DOHH2 (cell line): ENCODE data around the gene OR51B5.

Experiments used
- H3F3A ChIP-seq: fragments of 200-600 bp; sonication (generic), shearing (Covaris generic); 2 replicates; pipeline ENCODE4 v1.6.0; 2016; ENCODE audit warnings: antibody characterized with exemption, mild to moderate bottlenecking; ENCODE audit not compliant: control insufficient read depth, insufficient read depth
- H3K27ac ChIP-seq: fragments of 200-600 bp; sonication (generic); 2 replicates; pipeline ENCODE4 v1.5.1; 2014; ENCODE audit warnings: low read depth, mild to moderate bottlenecking, low read length, moderate library complexity
- H3K27me3 ChIP-seq: fragments of 200-600 bp; sonication (generic); 2 replicates; pipeline ENCODE4 v1.6.1; 2014; ENCODE audit warnings: mild to moderate bottlenecking, low read length, mixed read lengths; ENCODE audit not compliant: control insufficient read depth
- H3K36me3 ChIP-seq: fragments of 200-600 bp; sonication (generic); 2 replicates; pipeline ENCODE4 v1.6.1; 2014; ENCODE audit warnings: mild to moderate bottlenecking, low read length, moderate library complexity, mixed read lengths; ENCODE audit not compliant: control insufficient read depth
- H3K4me1 ChIP-seq: fragments of 200-600 bp; sonication (generic); 2 replicates; pipeline ENCODE4 v1.6.1; 2014; ENCODE audit warnings: mild to moderate bottlenecking, low read length, mixed read lengths; ENCODE audit not compliant: control insufficient read depth
- H3K4me2 ChIP-seq: fragments of 200-600 bp; sonication (generic); 2 replicates; pipeline ENCODE4 v1.6.0; 2014; ENCODE audit warnings: mild to moderate bottlenecking, low read length, moderate library complexity
- H3K4me3 ChIP-seq: fragments of 200-600 bp; sonication (generic); 2 replicates; pipeline ENCODE4 v1.5.1; 2014; ENCODE audit warnings: mild to moderate bottlenecking, low read length, mixed read lengths
- H3K79me2 ChIP-seq: fragments of 200-600 bp; sonication (generic); 2 replicates; pipeline ENCODE4 v1.6.1; 2014; ENCODE audit warnings: mild to moderate bottlenecking, low read length, mixed read lengths; ENCODE audit not compliant: control insufficient read depth
- H3K9me2 ChIP-seq: fragments of 200-600 bp; sonication (generic); replicated peaks from 2 replicates; pipeline ENCODE4 v1.6.1; 2014; ENCODE audit warnings: mild to moderate bottlenecking, low read length, mixed read lengths; ENCODE audit not compliant: control insufficient read depth
- H3K9me3 ChIP-seq: fragments of 200-600 bp; sonication (generic); 2 replicates; pipeline ENCODE4 v1.6.1; 2014; ENCODE audit warnings: antibody characterized with exemption, low read length, mixed read lengths; ENCODE audit not compliant: control insufficient read depth, insufficient read depth
- H4K20me1 ChIP-seq: fragments of 200-600 bp; sonication (generic); 2 replicates; pipeline ENCODE4 v1.6.0; 2014; ENCODE audit warnings: low read depth, mild to moderate bottlenecking, antibody characterized with exemption, low read length, moderate library complexity; ENCODE audit not compliant: control insufficient read depth, insufficient read depth
- CTCF ChIP-seq: fragments of 200-600 bp; sonication (generic); IDR thresholded peaks from one replicate; pipeline ENCODE4 v1.5.1; 2014; ENCODE audit warnings: antibody characterized with exemption, mild to moderate bottlenecking, low read depth, low read length; ENCODE audit not compliant: poor library complexity, severe bottlenecking
- EZH2phosphoT487 ChIP-seq: fragments of 200-600 bp; sonication (generic); IDR thresholded peaks from 2 replicates; pipeline ENCODE4 v1.6.1; 2017; ENCODE audit warnings: borderline replicate concordance, mild to moderate bottlenecking, antibody characterized with exemption, low read length, moderate library complexity, mixed read lengths

The OR51B5 gene

GRCh38 chr11:5303626-5304025, 39.7 kb downstream of the OR51B5 start:
- Histone ChIP-seq H3F3A (no peaks in the 10 kb centered on the region), H3K4me2 (no peak overlapping the region), H3K9me3 (no peaks in the 10 kb centered on the region), H3K27ac (no peak overlapping the region), H3K36me3 (no peaks in the 10 kb centered on the region), H4K20me1 (no peaks in the 10 kb centered on the region), H3K27me3 (no peaks in the 10 kb centered on the region), H3K9me2 (no peaks in the 10 kb centered on the region), H3K4me3 (no peak overlapping the region), H3K4me1 (no peaks in the 10 kb centered on the region), H3K79me2 (no peaks in the 10 kb centered on the region)
- TF ChIP-seq EZH2phosphoT487 (no peak), CTCF (no peak)

GRCh38 chr11:5301846-5302245, 41.5 kb downstream of the OR51B5 start, which contains the start of gene OR51B4:
Gene OR51B4 (minus strand): TSS chr11:5301946. CDS start chr11:5301946, 0 bp downstream.
- no peak within 1 kb of the TSS for H3K27ac ChIP-seq
- no peaks in the 10 kb centered on the region for H4K20me1 ChIP-seq
- no peak for TF ChIP-seq EZH2phosphoT487
- TF ChIP-seq CTCF = no peak
- no peaks in the 10 kb centered on the region for H3K9me3 ChIP-seq
- no peaks in the 10 kb centered on the region for H3K27me3 ChIP-seq
- H3K79me2 ChIP-seq = no peaks in the 10 kb centered on the region
- no peaks in the 10 kb centered on the region for H3K36me3 ChIP-seq
- H3K4me2 ChIP-seq = no peak within 1 kb of the TSS
- H3K9me2 ChIP-seq = no peaks in the 10 kb centered on the region
- H3K4me1 ChIP-seq = no peaks in the 10 kb centered on the region
- H3K4me3 ChIP-seq = no peak within 1 kb of the TSS
- H3F3A ChIP-seq = no peaks in the 10 kb centered on the region

- TF ChIP-seq CTCF (no peak), EZH2phosphoT487 (no peak)
- no peaks in the 10 kb centered on the region for H3K27me3 ChIP-seq
Observed at GRCh38 chr11:5300251-5300650, 43.1 kb downstream of the OR51B5 start.

More at GRCh38 chr11:5300251-5300650, 43.1 kb downstream of the OR51B5 start:
- Histone ChIP-seq H3K79me2 (no peaks in the 10 kb centered on the region), H3K9me2 (no peaks in the 10 kb centered on the region), H3K4me3 (no peak overlapping the region), H3K4me2 (no peak overlapping the region), H3K4me1 (no peaks in the 10 kb centered on the region), H4K20me1 (no peaks in the 10 kb centered on the region), H3K27ac (no peak overlapping the region), H3K9me3 (no peaks in the 10 kb centered on the region), H3F3A (no peaks in the 10 kb centered on the region), H3K36me3 (no peaks in the 10 kb centered on the region)
